Nephron (organoid): Measurements from ENCODE around the gene SRPRA.

Experiments
- H3K27ac Mint-ChIP-seq, 3 experiments: 2 replicates each; pipeline ENCODE4 v1.8.0; 2020; ENCODE audit warnings: mixed read lengths in 3 of 3, mild to moderate bottlenecking in 2 of 3, moderate library complexity in 1 of 3
- H3K27me3 Mint-ChIP-seq: 2 replicates; pipeline ENCODE4 v1.8.0; 2021; ENCODE audit warnings: low read depth, mild to moderate bottlenecking, moderate library complexity, mixed read lengths
- H3K36me3 Mint-ChIP-seq: 2 replicates; pipeline ENCODE4 v1.8.0; 2020; ENCODE audit warnings: low read depth, mixed read lengths
- H3K4me1 Mint-ChIP-seq: 2 replicates; pipeline ENCODE4 v1.8.0; 2020; ENCODE audit warnings: mixed read lengths
- H3K4me3 Mint-ChIP-seq, 3 experiments: 2 replicates each; pipeline ENCODE4 v1.8.0; 2020; ENCODE audit warnings: mild to moderate bottlenecking in 3 of 3, mixed read lengths in 3 of 3, moderate library complexity in 2 of 3
- H3K9me3 Mint-ChIP-seq: 2 replicates; pipeline ENCODE4 v1.8.0; 2020; ENCODE audit warnings: mixed read lengths
- CTCF ChIP-seq, 3 experiments: fragments of 200-600 bp; sonication (generic); IDR thresholded peaks; one replicate each; pipeline ENCODE4 v1.5.0; 2021; ENCODE audit warnings: antibody characterized with exemption in 3 of 3; ENCODE audit not compliant: unreplicated experiment in 3 of 3

SRPRA gene

GRCh38 chr11:126226334-126227084, 42.2 kb downstream of the SRPRA start:
- Mint-ChIP-seq H3K4me1 (peaks cover 16% of the 10 kb centered on the region), H3K4me3 (no peak overlapping the region), H3K9me3 (no peaks in the 10 kb centered on the region), H3K27me3 (no peaks in the 10 kb centered on the region), H3K27ac (no peak overlapping the region), H3K36me3 (peaks cover 14% of the 10 kb centered on the region)
- no peak for TF ChIP-seq CTCF (IDR thresholded peaks at IDR 0.05; ENCODE audit: unreplicated experiment in 3 of 3)

- Mint-ChIP-seq H3K27ac (no peak overlapping the region), H3K36me3 (peaks cover 14% of the 10 kb centered on the region), H3K4me1 (peaks cover 6% of the 10 kb centered on the region), H3K4me3 (no peak overlapping the region), H3K27me3 (no peaks in the 10 kb centered on the region), H3K9me3 (no peaks in the 10 kb centered on the region)
- no peak for TF ChIP-seq CTCF (IDR thresholded peaks at IDR 0.05; ENCODE audit: unreplicated experiment in 3 of 3)
Observed at GRCh38 chr11:126225295-126225665, 43.4 kb downstream of the SRPRA start.

GRCh38 chr11:126224647-126225294, 43.9 kb downstream of the SRPRA start:
- Mint-ChIP-seq H3K4me3 (no peak overlapping the region), H3K27ac (no peak overlapping the region), H3K36me3 (peaks cover 14% of the 10 kb centered on the region), H3K9me3 (no peaks in the 10 kb centered on the region), H3K4me1 (peaks cover 1% of the 10 kb centered on the region), H3K27me3 (no peaks in the 10 kb centered on the region)
- TF ChIP-seq CTCF (IDR thresholded peaks at IDR 0.05; ENCODE audit: unreplicated experiment in 3 of 3): no peak

- H3K27me3 Mint-ChIP-seq: no peaks in the 10 kb centered on the region
- H3K27ac Mint-ChIP-seq: no peak overlapping the region
- H3K9me3 Mint-ChIP-seq: no peaks in the 10 kb centered on the region
- peaks cover 9% of the 10 kb centered on the region for H3K36me3 Mint-ChIP-seq
- no peak for TF ChIP-seq CTCF (IDR thresholded peaks at IDR 0.05; ENCODE audit: unreplicated experiment in 3 of 3)
- H3K4me1 Mint-ChIP-seq: peaks cover 1% of the 10 kb centered on the region
- H3K4me3 Mint-ChIP-seq: no peak overlapping the region
Observed at GRCh38 chr11:126219547-126219946, 49.1 kb downstream of the SRPRA start.

GRCh38 chr11:126217491-126217890, 51.2 kb downstream of the SRPRA start:
- H3K27ac Mint-ChIP-seq: no peak overlapping the region
- no peak for TF ChIP-seq CTCF (IDR thresholded peaks at IDR 0.05; ENCODE audit: unreplicated experiment in 3 of 3)

More at GRCh38 chr11:126217491-126217890, 51.2 kb downstream of the SRPRA start:
- H3K27me3 Mint-ChIP-seq: no peaks in the 10 kb centered on the region
- H3K36me3 Mint-ChIP-seq: peaks cover 3% of the 10 kb centered on the region
- H3K4me1 Mint-ChIP-seq: peaks cover 14% of the 10 kb centered on the region
- H3K4me3 Mint-ChIP-seq: no peak overlapping the region
- H3K9me3 Mint-ChIP-seq: no peaks in the 10 kb centered on the region
